HG02588 (cell line): ENCODE data around the gene RSPO1.
A peak's percentile ranks its signal among the peaks of the same experiment; 100 is the strongest.
"Not testable (repeated sequence)": the region's sequence is repeated elsewhere in the genome, so short reads cannot be mapped to it uniquely, and the experiment has no call there.

ENCODE experiments used
- ATAC-seq: cut with Tn5 transposase; IDR thresholded peaks from one replicate; pipeline ENCODE4 v1.9.1; 2021; ENCODE audit warnings: mild to moderate bottlenecking, moderate library complexity; ENCODE audit not compliant: unreplicated experiment

RSPO1 gene

GRCh38 chr1:37622131-37622530 lies 12.6 kb downstream of the RSPO1 start:
- ATAC-seq = no peak

GRCh38 chr1:37621326-37621870 lies 13.3 kb downstream of the RSPO1 start:
- ATAC-seq = no peak

DNA sequence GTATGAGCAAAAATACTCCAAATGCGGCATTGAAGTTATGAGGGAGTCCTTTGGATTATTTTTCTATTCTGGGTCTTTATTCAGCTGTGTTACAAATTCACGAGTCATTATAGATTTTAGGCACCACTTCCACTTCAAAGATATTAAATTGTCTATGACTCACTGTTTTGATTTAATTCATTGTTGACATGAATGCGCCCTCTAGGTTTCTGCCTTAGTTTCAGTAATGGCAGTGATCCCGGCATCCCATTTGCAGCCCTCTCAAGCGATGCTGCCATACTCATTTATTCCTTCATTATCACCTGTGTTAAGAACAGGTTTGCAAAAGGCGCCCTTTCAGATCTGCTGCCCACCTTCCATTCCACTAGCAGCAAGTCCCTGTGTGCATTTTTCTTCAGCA lies 14.0 kb downstream of the RSPO1 start:
- no peak for ATAC-seq

DNA sequence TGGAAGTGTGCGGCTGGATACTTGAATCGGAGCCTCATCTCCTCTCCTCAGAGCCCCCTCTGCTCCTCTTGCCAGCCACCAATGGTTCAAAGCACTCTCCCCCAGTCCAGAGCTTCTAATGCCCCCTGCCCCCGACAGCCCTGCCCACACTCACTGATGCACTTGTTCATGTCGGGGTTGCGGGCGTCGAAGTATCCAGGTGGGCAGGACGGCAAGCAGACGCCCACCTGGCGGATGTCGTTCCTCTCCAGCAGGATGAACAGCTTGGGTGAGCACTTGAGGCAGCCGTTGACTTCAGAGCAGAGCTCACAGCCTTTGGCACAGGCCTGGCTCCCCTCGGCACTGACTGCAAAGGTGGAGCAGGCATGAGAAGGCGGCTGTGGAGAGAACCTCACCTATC lies 18.4 kb downstream of the RSPO1 start:
- no peak for ATAC-seq

DNA sequence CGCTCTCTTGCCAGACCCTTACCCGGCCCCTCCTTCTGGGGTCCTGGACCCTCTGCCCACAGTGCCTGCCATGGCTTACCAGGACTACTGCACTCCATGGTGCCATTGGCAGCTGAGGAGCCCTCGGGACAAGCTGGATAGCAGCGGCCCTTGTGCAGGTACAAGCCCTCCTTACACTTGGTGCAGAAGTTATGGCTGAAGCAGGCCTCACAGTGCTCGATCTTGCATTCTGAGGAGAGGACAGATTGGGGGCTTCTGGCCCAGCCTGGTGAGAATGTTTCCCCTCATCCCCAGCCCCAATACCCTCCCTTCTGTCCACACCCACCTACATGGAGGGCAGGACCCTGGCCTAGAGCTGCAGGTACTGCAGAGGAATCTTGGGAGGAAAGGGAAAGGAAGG lies 20.6 kb downstream of the RSPO1 start:
- no peak for ATAC-seq

DNA sequence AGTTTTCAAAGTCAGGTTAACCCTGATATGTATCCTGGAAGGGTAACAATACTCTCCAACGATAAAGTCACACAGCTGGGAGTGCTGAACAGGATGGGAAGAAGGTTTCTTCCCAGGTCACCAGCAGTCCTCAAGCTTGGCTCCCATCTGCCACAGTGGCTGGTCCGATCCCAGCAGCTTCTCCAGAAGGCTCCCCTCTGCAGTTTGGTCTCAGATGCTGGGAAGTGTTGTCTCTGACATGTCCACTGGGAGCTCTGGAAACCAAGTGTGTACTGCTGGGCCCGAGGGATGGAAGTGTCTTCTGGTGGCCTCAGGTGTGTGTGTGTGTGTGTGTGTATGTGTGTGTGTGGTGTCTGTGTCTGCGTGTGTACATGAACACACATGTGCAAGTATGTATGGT lies 22.5 kb downstream of the RSPO1 start:
- ATAC-seq = no peak

- ATAC-seq = no peak
These were observed 24.7 kb downstream of the RSPO1 start for GRCh38 chr1:37609994-37610393.

DNA sequence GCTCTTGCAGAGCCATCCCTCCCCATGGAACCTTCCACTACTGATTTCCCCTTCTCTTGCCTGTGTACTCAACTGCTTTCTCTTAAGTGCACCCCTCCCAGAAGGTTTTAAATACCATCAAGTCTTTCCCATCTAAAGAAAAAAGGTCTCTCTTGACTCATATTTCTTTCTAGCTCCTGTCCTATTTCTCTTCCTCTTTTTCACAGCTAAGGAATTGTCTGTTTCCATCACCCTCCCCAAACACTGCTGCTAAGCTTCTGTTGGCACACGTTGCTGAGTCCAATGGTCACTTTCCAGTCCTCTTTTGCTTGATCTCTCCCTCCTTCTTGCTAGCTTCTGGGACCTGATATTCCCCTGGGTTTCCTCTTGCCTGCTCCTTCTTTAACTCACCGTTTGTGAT lies 25.7 kb downstream of the RSPO1 start:
- no peak for ATAC-seq

- ATAC-seq = no peak
These were observed 28.0 kb downstream of the RSPO1 start for GRCh38 chr1:37606481-37607263.

DNA sequence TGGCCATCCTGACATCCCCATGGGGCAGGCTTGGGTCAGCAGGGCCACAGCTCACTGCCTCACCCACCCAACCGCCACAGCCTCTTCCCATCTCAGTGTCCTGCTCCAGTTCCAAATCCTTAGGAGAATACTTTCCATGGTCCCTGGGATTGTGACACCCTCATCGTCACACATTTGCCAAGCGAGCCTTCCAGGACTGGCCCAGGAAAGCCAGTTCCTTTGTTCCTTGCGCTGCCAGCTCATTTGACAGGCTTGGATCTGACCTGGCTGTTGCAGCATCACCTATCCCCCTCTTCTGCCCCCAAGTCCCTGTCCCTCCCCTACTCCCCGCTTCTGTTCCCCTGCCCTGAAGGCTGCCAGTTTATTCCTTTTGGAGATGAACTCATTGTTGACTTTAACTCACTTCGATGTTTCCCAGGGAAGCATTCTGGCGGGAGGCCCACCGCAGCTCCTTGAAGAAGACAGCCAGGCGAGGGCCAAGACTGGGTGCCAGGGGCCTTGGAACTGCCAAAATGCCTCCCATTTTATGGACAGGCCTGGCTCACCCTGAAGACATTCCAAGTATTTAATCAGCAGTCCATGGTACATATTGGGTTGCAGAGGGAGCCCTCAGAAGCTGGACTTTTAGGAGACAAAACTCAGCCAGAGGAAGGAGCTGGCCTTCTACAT lies 28.8 kb downstream of the RSPO1 start:
- ATAC-seq = no peak

DNA sequence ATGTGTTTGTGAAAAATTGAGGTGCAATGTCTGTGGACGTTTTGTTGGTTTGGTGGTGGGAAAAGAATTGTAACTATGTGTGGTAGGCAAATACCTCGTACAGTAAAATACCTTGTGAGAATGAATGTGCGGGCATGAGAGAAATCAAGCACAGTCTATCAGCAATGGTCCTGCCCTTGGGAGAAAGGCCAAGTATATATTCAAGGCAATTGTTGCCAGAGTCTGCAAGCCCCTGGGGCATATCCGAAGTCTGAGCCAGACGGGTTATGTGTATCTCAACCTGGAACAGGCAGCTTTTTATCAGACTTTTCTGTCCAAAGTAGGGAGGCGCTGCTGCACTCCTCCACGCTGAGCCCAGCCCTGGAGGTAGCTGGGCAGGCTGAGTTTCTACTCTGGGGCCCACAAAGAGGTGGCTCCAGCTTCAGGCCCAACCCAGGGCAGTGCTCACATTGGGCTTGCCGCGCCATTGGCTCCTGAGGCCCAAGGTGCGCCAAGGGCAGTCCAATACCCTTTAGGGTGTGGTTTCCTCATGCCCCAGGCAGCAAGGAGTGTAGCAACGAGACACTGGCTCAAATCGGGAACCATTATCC lies 29.5 kb downstream of the RSPO1 start:
- no peak for ATAC-seq

DNA sequence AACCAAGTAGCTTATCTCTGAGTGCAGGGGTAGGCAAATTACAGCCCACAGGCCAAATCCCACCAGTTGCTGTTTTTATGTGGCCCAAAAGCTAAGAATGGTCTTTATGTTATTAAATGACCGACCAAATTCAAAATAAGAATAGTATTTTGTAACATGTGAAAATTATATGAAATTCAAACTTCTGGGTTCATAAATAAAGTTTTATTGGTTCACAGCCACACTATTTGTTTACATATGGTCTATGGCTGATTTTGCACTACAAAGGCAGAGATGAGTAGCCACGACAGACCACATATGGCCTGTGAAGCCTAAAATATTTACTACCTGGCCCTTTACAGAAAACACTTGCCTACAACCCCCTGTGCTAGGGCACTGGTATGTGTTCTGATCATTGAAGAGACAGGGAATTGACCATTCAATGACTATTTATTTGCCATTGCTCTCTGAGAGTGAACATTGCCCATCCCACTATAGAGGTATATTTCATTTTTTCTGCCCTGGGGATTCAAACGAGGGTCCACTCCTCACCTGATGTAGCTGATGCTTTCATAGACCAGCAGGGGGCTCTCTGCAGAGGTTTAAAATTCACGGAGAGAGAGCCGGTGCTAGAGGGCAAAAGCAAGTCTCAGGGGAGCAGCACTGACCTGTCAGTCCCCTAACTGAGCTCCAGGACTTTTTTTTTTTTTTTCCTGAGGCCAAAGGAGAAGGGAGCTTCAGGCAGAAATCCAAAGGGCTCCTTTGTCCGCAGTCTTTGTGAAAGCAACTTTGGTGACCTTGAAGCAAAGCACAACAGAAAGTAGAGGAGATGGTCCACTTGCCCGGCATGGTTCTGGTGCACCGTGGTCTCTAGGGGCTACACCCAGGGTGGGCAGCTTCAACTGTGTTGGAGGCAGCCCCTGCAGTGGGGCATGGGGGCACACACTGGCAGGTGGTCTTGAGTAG lies 31.7 kb downstream of the RSPO1 start:
- no peak for ATAC-seq

- ATAC-seq = no peak
These were observed 33.3 kb downstream of the RSPO1 start for GRCh38 chr1:37601441-37601840.

- ATAC-seq = no peak
These were observed 34.8 kb downstream of the RSPO1 start for GRCh38 chr1:37599940-37600339.

DNA sequence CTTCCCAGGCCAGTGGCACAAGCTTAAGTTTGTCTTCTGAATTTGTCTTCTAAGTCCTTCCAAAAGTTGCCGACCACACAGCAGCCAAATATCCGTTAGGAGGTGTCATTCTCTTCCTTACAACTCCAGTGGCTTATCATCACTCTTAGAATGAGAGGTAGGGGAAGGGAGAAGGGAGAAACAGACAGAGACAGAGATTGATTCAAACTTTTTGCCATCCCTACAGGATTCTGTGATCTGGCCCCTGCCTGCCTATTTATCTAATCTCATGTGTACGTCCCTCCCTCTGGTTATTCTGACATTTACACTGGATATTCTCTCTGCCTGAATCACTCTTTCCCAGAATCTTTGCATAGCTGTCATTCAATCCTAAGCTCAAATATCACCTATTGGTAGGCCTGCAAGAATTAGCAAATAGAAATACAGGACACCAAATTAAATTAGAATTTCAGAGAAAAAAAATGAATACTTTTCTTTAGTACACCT lies 38.5 kb downstream of the RSPO1 start:
- no peak for ATAC-seq

DNA sequence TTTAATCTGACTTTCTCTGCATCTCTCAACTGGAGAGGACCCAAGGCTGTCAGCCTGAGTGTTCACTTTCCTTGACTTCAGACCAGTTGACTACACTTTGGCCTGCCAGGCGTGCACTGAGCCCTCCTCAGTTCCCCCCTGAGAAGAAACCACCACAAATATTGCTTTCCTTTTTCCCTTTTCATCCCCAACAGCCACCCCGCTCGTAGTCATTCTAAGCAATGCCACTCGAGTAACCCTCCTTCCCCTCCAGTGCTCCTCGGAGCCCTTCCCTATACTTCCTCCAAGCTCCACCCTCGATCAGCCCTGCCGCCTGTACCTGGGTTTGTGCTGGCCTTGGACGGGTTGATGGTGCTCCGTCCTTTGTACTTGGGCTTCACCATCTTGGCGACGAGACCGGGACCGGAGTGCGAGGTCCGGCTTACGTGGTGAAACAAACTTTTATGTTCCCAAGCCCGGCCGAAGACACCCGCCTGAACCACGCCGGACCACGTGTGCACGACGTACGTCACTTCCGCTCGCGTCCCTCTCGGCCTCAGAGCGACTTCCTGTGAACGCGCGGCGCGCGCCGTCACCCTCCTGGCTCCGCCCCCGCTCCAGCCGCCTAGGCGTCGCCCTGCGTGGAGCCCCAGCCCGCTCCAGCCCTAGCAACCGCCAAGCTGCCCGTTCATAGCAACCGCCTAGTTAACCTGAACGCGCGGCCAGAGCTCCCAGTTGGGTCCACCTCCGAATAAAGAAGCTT lies 39.1 kb downstream of the RSPO1 start, which contains the start of gene GNL2:
Gene GNL2, minus strand, starts transcription at position 498 of the 742 bp plus-strand sequence. Its CDS starts 115 bp downstream, at position 383.
- peak; percentile 97 for ATAC-seq

DNA sequence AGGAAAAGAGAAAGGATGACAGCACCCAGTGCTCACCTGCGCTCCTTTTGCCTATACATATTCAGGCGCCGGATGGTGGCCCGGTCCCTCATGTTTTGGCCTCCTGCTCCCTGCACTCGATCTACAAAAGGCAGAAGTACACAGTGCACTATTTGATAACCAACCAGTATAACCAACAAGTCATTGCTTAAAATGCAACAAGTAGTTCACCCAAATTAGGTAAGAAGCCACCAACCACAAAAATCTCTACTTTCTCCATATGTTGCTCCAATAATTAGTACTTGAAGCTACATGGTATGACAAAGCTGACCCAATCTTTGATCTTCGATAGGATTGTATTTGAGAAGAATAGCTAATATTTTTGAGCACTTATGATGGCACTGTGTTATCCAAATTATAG lies 41.0 kb downstream of the RSPO1 start:
- no peak for ATAC-seq

DNA sequence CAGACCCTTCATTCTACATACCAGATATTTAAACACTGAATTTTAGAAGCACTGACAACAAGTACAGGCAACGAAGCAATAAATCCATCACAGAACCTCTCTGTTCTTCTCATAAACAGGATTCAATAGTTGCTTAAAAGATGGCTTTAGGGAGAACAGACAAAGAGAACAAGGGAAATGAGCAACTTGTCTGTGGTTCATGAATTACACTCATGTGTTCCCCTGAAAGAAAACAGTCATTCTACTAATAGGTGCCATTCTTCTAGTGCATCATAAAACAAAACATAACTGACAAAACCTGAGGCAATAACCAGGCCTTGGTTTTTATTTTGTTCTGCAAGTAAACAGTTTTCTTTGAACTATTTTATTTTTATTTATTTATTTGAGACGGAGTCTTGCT lies 45.8 kb downstream of the RSPO1 start:
- ATAC-seq = no peak

- not testable (repeated sequence) for ATAC-seq
These were observed 50.1 kb downstream of the RSPO1 start for GRCh38 chr1:37584544-37584943.

GRCh38 chr1:37575692-37576091 lies 59.0 kb downstream of the RSPO1 start:
- no peak for ATAC-seq
